NCI-H146 treated with DMSO at 0.1 percent for 48 hours (cell line): ENCODE results near the gene DTWD2.
"Not testable (repeated sequence)": the region's sequence is repeated elsewhere in the genome, so short reads cannot be mapped to it uniquely, and the experiment has no call there.

Experiments used
- DNase-seq: peaks from one replicate; lab custom pipeline; 2025; ENCODE audit not compliant: unreplicated experiment; lab: John Stamatoyannopoulos, UW

The DTWD2 gene

DNA sequence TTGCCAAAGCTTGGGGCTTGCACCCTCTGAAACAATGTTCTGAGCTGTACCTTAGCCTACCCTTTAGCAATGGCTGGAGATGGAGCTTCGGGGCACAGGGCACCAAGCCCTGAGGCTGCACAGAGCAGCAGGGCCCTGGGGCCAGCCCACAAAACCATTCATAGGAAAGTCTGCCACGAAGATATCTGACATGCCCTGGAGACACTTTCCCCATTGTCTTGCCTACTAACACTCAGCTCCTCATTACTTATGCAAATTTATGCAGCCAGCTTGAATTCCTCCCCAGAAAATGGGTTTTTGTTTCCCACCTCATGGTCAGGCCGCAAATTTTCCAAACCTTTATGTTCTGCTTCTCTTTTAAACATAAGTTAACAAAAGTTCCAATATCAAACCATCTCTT is 105.7 kb downstream of the DTWD2 start:
- DNase-seq = no peak

DNA sequence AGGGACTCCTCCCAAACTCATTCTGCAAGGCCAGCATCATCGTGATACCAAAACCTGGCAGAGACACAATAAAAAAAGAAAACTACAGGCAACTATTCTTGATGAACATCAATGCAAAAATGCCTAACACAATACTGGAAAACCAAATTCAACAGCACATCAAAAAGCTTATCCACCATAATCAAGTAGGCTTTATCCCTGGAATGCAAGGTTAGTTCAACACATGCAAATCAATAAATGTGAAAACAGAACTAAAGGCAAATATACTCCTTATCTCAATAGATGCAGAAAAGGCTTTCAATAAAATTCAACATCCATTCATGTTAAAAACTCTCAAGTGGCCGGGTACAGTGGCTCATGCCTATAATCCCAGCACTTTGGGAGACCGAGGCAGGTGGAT is 111.5 kb downstream of the DTWD2 start:
- not testable (repeated sequence) for DNase-seq

DNA sequence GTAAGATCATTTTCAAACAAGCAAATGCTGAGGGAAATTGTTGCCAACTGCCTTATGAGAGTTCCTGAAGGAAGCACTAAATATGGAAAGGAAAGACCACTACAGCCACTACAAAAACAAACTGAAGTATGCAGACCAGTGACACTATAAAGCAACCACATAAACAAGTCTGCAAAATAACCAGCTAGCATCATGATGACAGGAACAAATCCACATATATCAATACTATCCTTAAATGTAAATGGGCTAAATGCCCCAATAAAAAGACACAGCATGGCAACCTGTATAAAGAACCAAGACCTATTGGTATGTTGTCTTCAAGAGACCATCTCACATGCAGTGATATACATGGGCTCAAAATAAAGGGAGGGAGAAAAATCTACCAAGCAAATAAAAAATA is 113.2 kb downstream of the DTWD2 start:
- no peak for DNase-seq

DNA sequence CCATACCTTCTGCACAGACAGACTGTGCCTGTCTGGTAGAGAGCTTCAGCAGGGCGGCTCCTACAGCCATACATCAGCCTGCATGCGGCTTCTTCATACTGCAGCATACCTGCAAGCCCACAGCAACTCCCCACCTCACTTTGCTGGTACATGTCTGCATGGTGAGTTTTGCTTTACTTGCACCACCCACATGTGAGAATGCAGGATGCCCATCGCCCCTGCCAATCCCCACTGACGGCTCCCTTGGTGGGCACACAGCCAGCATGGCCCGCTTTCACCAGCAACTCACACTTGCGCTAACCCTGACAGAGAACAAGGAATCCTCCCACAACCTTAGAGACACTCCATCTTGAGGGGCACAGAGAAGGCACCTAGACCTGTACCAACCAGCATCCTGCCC is 114.9 kb downstream of the DTWD2 start:
- DNase-seq = no peak

DNA sequence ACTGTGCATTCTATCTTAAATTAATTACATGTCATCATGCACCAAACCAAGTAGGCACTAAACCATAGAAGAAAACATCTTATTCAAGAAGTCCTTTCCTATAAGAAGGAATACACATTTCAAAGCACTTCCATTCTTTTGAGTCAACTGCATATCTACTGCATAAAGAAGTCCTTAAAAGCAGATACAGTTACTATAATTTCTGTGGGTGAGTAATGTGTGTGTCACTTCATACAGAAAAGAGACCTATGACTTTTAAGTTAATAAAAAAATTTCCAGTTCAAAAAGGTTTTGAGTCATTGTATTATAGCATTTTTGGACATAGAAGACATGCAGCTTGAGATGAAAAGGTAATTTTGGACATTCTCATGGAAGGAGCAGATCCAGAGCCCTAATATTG is 125.0 kb downstream of the DTWD2 start:
- no peak for DNase-seq

DNA sequence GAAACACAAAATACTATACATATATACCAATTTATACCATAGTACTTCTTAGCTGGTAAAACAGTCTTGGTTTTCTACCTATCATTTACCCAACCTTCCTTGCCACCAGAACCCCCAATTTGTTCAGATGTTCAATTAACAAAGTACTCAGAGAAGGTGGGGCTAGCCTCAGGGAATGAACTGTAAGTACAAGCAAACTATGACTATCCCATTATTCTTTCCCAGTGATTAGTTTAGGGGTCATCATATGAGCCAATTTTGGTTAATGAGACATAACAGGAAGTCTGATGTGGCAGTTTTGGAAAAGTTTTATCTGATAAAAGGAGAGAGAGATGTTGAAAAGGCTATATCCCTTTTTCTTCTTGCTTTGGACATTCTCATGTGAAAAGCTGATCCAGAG is 125.8 kb downstream of the DTWD2 start:
- DNase-seq = no peak

DNA sequence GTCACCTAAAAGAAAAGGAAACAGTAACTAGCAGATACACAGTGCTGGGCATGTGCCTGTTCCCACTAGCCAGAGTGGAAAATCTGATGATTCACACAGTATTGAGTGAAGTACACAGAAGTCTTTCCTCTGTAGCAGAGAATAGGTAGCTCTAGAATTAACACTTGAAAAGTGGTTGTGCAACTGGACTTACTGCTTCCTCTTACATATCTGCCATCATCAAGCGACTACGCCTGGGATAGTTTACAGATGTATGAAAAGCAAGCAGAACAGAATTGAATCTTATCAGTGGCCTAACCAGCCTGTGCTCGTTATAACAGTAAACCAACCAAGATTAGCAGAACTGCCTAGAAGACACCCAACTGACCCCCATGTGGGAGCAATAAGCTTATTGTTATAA is 130.6 kb downstream of the DTWD2 start:
- DNase-seq = no peak

DNA sequence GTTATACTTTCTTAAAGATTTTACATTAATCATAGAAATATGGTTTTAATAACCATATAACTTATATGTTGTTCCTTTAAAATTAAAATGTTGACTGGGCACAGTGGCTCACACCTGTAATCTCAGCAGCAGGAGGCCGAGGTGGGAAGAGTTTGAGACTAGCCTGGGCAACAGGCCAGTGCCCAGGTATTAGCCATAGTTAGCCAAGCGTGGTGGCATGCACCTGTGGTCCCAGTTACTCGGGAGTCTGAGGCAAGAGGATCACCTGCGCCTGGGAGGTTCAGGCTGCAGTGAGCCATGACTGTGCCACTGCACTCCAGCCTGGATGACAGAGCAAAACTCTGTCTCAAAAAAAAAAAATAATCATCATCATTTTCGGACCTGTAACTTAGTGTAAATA is 133.5 kb downstream of the DTWD2 start:
- DNase-seq = no peak

DNA sequence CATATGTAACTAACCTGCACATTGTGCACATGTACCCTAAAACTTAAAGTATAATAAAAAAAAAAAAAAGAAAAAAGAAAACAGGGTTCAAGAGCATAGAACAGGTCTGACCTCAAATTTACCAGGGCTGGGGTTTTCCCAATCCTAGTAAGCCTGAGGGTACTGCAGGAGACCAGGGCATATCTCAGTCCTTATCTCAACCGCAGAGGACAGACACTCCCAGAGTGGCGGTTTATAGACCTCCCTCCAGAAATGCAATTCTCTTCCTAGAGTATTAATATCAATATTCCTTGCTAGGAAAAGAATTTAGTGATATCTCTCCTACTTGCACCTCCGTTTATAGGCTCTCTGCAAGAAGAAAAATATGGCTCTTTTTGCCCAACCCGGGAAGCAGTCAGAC is 136.6 kb downstream of the DTWD2 start:
- DNase-seq = not testable (repeated sequence)

DNA sequence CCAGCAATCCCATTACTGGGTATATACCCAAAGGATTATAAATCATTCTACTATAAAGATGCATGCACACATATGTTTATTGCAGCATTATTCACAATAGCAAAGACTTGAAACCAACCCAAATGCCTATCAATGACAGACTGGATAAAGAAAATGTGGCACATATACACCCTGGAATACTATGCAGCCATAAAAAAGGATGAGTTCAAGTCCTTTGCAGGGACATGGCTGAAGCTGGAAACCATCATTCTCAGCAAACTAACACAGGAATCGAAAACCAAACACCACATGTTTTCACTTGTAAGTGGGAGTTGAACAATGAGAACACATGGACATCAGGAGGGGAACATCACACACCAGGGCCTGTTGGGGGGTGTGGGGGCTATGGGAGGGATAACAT is 138.8 kb downstream of the DTWD2 start:
- DNase-seq = not testable (repeated sequence)

DNA sequence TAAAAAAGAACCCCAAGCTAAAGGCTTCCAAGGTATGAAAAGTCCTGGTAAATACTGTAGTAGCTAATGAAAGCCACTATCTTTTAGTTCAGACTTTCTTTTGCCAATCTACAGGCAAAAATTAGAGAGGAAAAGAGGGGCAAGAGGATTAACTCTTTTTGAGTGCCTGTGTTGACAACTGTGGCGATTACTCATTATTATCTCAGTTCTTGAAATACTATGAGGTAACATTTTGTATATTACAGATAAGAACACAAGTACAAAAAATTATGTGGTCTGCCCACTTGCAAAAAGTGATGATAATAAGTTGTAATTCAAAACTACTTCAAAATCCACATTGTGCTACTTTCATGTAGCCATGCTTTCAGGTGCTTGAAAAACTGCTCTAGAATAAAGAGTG is 144.0 kb downstream of the DTWD2 start:
- no peak for DNase-seq

DNA sequence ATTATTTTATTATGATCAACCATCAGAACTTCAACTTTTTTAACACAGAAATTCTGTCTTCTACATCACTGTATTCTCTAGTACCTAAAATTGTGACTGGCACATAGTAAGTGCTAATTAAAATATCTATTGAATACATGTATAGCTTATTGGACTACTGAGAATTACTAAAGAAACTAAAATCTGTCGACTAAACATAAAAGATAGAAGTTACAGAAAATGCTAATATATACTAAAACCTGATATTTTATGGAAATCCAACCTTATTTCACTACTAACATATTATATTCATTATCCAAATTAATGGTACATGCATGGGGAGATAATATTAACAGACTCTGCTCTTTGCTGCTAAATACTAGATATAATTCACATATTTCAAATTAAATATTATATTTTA is 153.6 kb downstream of the DTWD2 start:
- DNase-seq = no peak

DNA sequence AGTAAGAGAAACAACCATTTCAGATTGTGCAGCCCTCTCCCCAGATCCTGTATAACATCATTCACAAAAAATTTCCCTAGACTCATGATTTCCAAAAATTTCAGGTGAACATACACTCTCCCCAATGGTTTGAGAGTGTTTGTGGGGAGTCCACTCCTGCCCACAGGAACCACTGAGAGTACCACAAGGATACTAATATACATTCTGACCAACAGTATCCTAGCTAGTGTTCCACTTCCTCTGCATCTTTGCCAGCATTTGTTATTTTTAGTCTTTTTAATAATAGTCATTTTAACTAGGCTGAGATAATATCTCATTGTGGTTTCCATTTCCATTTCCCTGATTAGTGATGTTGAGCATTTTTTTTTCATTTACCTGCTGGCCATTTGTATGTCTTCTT is 155.4 kb downstream of the DTWD2 start:
- no peak for DNase-seq

DNA sequence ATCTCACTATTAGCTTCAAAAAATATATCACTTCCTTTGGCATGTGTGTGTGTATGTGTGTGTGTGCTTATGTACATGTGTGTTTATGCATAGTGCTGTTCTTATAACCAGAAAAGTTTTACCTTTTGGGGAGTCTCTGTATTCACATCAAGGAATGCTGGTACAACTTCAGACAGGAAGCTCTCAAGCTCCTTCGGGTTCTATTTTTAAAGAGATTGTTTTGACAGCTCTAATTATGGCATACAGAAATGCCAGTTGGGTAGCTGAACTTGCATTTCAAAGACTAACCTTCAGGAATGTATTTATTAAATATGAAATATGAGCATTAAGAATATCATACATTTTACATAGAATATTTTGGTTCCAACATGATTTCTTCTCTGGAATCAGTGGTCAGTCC is 163.1 kb downstream of the DTWD2 start:
- no peak for DNase-seq

DNA sequence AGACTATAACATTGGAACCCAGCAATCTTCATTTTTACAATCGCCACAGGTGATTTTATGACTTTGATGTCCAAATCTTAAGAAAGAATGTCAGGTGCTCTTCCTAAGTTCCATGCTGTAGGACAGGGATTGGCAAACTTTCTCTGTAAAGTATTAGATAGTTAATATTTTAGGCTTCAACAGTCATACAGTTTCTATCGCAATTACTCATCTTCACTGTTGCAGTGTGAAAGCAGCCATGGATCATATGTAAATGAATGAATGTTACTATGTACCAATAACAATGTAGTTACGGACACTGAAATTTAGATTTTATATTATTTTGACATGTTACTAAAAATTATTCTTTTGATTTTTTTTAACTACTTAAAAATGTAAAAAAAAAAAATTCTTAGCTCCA is 169.7 kb downstream of the DTWD2 start:
- no peak for DNase-seq

DNA sequence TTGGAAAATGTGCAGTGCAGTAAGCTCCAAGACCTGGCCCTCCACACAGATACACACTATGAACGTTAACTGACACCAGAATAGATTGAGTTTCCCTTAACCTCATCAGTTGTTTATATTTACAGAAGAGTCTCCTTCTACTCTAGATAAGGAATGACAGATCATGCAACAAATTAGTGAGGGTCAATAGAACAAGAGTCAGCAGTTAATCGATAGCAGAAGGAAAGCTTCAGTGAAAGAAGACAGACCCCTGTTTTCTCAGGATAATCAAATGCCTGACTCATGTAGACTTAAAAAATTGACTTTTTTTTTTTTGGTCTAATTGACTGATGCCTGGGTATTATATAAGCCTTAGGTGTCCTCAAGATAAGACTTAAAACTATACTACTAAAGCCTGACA is 179.9 kb downstream of the DTWD2 start:
- DNase-seq = no peak

DNA sequence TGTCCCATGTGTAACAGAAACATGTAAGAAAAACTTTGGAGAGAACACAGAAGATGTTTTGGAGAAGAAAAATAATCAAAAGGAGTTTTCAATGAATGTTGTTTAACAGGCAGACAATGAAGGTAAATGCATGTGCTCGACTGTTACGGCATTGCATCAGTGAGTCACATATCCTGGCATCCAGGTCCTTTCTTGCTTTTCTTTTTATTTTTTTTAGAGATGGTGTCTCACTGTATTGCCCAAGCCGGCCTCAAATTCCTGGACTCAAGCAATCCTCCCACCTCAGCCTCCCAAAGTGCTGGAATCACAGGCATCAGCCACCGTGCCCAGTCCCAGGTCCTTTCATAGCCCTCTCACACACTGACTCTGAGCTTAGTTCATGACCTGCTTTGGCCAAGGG is 181.8 kb downstream of the DTWD2 start:
- no peak for DNase-seq

DNA sequence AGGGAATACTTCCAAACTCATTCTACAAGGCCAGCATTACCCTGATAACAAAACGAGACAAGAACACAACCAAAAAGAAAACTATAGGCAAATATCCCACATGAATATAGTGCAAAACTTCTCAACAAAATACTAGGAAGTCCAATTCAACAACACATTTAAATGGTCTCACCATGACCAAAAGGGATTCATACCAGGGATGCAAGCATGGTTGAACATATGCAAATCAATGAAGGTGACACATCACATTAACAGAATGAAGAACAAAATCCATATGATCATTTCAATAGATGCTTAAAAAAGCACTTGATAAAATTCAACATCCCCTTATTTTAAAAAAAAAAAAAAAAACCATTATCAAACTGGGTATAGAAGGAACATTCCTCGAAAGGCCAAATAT is 186.0 kb downstream of the DTWD2 start:
- no peak for DNase-seq

DNA sequence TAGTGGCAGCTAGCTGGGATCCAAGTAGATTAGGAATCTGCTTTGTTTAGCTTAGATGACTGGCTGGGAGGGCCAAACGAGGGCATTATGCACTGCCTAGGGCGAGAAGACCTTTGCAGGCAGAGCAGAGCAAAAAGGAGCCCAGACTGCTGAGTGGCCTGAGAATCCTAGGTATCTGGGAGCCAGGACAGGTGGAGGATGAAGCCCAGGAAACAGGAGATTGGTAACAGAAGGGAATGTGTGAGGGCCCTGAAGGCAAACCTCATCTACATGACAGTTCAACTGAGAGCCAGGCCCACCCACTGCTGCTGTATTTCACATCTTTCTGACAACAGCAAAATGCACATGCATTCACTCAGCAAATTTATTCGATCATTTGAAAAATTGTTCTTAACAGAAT is 192.3 kb downstream of the DTWD2 start:
- no peak for DNase-seq

DNA sequence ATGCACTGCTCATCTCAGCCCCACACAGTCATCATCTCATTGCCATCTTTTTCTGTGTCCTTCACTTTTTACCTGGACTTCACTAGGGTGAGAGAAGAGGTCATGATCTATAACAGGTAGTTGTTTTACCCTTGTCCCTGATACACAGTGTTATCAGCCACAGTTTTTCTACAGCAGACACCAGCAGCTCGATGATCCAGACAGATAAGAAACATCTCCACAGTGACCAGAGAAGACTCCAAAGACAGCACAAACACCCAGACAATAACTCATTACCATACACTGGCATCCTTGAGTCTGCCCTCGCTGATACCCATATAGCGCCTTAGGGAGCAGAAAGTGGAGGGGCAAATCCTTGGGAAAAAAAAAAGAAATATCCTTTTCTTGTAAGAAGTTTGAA is 194.1 kb downstream of the DTWD2 start:
- DNase-seq = no peak

DNA sequence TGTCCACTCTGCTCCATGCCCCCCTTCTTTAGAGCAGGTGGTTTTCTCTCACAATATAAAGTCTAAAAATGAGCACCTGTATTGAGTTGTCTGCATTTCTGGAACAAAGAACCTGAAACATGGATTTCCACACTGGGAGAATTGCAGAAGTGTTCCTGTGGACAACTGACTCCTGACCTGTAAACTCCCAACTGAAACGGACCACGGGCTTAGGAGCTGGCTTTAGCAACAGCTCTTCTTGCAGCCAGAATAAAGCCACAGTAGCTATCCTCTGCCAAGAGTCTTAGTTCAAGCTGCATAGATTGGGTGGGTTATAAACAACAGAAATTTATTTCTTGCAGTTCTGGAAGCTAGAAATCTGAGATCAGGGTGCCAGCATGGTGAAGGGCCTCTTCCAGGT is 194.7 kb downstream of the DTWD2 start:
- no peak for DNase-seq

DNA sequence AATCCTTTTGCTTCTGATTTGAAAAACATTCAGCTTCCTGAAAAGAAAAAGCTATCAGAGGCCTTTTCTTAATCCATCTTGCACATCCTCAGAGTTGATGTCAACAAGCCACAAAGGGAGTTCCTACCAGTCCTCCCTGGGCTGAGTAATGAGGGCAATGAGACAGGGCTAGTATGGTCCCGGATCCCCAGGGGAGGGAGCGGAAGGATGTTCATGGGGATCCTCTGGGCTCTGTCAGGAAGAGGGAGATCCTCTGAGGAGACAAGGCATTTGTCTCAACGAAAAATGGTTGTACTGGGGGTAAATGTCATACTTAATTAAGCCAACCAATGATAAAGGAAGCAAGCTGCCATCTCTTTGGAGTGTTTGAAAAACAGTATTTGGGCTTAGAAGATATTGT is 195.3 kb downstream of the DTWD2 start:
- DNase-seq = no peak

DNA sequence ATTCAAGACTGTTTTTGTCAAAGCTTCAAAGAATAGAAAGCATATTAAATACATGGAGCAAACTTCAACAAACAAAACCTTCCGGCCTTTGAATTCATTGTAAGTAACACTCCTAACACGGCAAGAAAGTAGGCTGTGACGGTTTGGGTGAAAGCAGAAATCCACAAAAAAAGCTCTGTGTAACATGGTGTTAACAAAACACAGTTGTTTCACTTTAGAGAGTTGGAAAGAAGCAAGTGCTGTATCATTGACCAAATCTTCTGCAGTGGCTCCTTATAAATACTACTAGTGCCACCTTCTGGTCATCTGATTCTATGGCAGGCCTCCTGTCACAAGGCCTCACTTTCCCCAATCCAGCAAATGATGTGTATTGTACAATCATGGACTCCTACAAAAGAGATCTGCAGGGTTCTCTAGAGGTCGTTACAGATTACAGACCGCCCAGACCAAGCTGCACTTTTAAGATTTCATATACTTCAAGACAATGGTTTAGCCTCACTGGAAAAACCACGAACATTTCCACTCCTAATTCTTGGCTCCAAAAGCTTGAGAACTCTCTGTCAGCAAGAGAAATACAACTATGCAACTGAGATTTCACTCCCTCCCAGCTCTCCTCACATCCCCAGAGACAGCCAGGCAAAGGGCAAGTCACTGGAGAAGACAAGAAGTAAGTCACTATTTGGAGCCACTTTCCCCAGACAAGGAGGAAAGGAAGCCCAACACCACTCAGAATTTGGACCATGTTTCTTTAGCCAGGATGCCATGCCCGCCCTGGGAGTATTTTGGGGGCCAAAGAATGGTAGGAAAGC is 196.2 kb downstream of the DTWD2 start:
- peak; percentile 16 for DNase-seq
